ENCODE data around the gene ZNF189. TPM values are rescaled to one million over a fixed set of nuclear protein-coding genes. Genes with fewer than 3 reads are reported as not detected.

ZNF189 gene
- total RNA-seq, 1 experiment from 2014 or later = 15.8 TPM

DNA sequence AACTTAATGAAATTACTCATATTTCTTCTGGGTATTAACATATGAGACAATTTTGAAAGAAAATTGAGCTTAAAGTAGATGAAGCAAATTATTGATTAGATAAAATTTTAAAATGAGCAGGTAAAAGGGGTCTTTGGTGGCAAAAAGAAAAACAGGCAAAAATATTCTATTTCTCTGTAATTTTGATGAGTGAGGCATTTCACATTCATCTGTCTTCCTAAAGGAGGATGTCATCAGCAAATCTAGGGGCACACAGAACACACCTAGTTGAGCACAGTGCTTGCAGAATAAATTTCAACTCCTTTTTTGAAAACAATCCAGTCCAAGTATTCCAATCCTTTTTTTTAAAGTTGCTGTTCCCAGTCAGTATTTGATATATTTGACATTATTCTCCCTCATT lies 16.2 kb downstream of the ZNF189 start:
- no peaks in the 10 kb centered on the region for H4K20me1 ChIP-seq (ENCODE audit: control insufficient read depth, insufficient read depth, insufficient read length)
- H3K9me3 ChIP-seq (ENCODE audit: control insufficient read depth, low read depth, low read length) = peaks cover 10% of the 10 kb centered on the region
- H3K4me2 ChIP-seq (ENCODE audit: insufficient read depth, insufficient read length, low read length) = no peak overlapping the region
- H3T11ph ChIP-seq (ENCODE audit: low read length) = no peak overlapping the region
- H3K79me1 ChIP-seq (ENCODE audit: insufficient read depth, low read depth, low read length, poor library complexity, severe bottlenecking) = no peaks in the 10 kb centered on the region
- H2BK120ac ChIP-seq (ENCODE audit: low read depth, low read length, poor library complexity, severe bottlenecking) = no peak overlapping the region
- H2BK15ac ChIP-seq (ENCODE audit: low read depth, low read length) = no peak overlapping the region
- no peaks in the 10 kb centered on the region for H3K27me3 ChIP-seq (ENCODE audit: insufficient read depth, low read length)
- H3K23ac ChIP-seq (ENCODE audit: insufficient read length, low read depth, low read length) = no peak overlapping the region
- Mint-ChIP-seq H3K4me3 (no peak overlapping the region), H3K27ac (no peak overlapping the region), H3K36me3 (ENCODE audit: insufficient read depth in 1 of 3, low read depth in 3 of 3) (peaks cover 17 to 25% (median 21%) of the 10 kb centered on the region in 3 experiments), H3K9me3 (peaks cover 24 to 32% of the 10 kb centered on the region in 2 experiments), H3K27me3 (ENCODE audit: low read depth) (peaks cover 7% of the 10 kb centered on the region), H3K4me1 (no peaks in the 10 kb centered on the region)
- DNase-seq = no peak
- no peak overlapping the region for H3K9ac ChIP-seq (ENCODE audit: extremely low read depth, insufficient read length, low read length)
- H4K8ac ChIP-seq (replicated peaks; ENCODE audit: insufficient read length, low read depth, low read length) = no peak overlapping the region
- H2AK5ac ChIP-seq (ENCODE audit: insufficient read length, low read length) = no peak overlapping the region
- no peak overlapping the region for H4K5ac ChIP-seq (ENCODE audit: insufficient read length, low read depth, low read length)
- no peak overlapping the region for H3K14ac ChIP-seq (ENCODE audit: insufficient read depth, low read length)
- H3K4ac ChIP-seq (ENCODE audit: low read depth, low read length) = no peak overlapping the region
- no peaks in the 10 kb centered on the region for H3K4me1 ChIP-seq (ENCODE audit: insufficient read depth, low read length)
- H3K56ac ChIP-seq (ENCODE audit: insufficient read length, low read depth, low read length) = no peak overlapping the region
- no peak overlapping the region for H2BK5ac ChIP-seq (ENCODE audit: insufficient read length, low read length)
- H3K18ac ChIP-seq (ENCODE audit: insufficient read length, low read depth, low read length) = no peak overlapping the region
- no peaks in the 10 kb centered on the region for H3K23me2 ChIP-seq (ENCODE audit: insufficient read length, low read depth, low read length, poor library complexity, severe bottlenecking)
- H3K27ac ChIP-seq (ENCODE audit: insufficient read length, low read depth, low read length) = no peak overlapping the region
- H4K91ac ChIP-seq (ENCODE audit: insufficient read length, low read depth, low read length) = no peak overlapping the region
- H2AFZ ChIP-seq (ENCODE audit: low read length) = no peak overlapping the region
- TF ChIP-seq, protein P1, sequence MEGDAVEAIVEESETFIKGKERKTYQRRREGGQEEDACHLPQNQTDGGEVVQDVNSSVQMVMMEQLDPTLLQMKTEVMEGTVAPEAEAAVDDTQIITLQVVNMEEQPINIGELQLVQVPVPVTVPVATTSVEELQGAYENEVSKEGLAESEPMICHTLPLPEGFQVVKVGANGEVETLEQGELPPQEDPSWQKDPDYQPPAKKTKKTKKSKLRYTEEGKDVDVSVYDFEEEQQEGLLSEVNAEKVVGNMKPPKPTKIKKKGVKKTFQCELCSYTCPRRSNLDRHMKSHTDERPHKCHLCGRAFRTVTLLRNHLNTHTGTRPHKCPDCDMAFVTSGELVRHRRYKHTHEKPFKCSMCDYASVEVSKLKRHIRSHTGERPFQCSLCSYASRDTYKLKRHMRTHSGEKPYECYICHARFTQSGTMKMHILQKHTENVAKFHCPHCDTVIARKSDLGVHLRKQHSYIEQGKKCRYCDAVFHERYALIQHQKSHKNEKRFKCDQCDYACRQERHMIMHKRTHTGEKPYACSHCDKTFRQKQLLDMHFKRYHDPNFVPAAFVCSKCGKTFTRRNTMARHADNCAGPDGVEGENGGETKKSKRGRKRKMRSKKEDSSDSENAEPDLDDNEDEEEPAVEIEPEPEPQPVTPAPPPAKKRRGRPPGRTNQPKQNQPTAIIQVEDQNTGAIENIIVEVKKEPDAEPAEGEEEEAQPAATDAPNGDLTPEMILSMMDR (conservative IDR thresholded peaks at IDR 0.05) = no peak
- no peak overlapping the region for H2BK20ac ChIP-seq (ENCODE audit: low read depth, low read length, poor library complexity, severe bottlenecking)
- H3K79me2 ChIP-seq (ENCODE audit: insufficient read depth, low read length) = no peaks in the 10 kb centered on the region
- no peak overlapping the region for H2BK12ac ChIP-seq (ENCODE audit: insufficient read length, low read depth, low read length)
